ENCODE data around the gene C2orf76.
A peak's percentile ranks its signal among the peaks of the same experiment; 100 is the strongest.

GRCh38 chr2:119366649-119367471 is at the start of gene C2orf76, which contains the start of gene DBI:
- TF ChIP-seq EGR1 (IDR thresholded peaks at IDR 0.05; ENCODE audit: borderline replicate concordance in 1 of 2, low read depth in 2 of 2, low read length in 2 of 2) (peak in 1 of 2 experiments; percentile 30; a peak in 1 of 3 replicates), FOS (IDR thresholded peaks at IDR 0.05; ENCODE audit: borderline replicate concordance, extremely low read depth, insufficient read length) (no peak), CTCF (IDR thresholded peaks at IDR 0.05 in 2 of 3, conservative IDR thresholded peaks at IDR 0.05 in 1 of 3; ENCODE audit: control insufficient read depth in 2 of 3, extremely low read depth in 1 of 3, insufficient read depth in 1 of 3, low read depth in 3 of 3, low read length in 3 of 3) (no peak), CREB1 (IDR thresholded peaks at IDR 0.05; ENCODE audit: low read depth) (peak; percentile 77)

All from GM12878 (cell line).